HEK293T (cell line): Measurements from ENCODE around the gene ARL15.
"Not testable (repeated sequence)": the region's sequence is repeated elsewhere in the genome, so short reads cannot be mapped to it uniquely, and the experiment has no call there.

Source experiments
- CTCF ChIA-PET: fragments of 350-600 bp; formaldehyde crosslinking; extraction: SDS; loops from one replicate; lab custom pipeline; 2021; ENCODE audit warnings: antibody characterized with exemption, inconsistent platforms; lab: Yijun Ruan, JAX
- POLR2A ChIA-PET: fragments of 350-600 bp; formaldehyde crosslinking; extraction: SDS; loops from one replicate; lab custom pipeline; 2020; ENCODE audit warnings: antibody characterized with exemption, inconsistent platforms; lab: Yijun Ruan, JAX
- DNase-seq: peaks from one replicate; pipeline ENCODE4 v3.0.0; 2012; ENCODE audit warnings: mixed read lengths; ENCODE audit errors: extremely low spot score
- ARNT ChIP-seq: fragments of 450-650 bp; IDR thresholded peaks from 2 replicates; pipeline ENCODE4 v1.6.1; 2017; ENCODE audit warnings: mild to moderate bottlenecking
- BHLHE40 ChIP-seq: fragments of 450-650 bp; IDR thresholded peaks from 2 replicates; pipeline ENCODE4 v1.6.1; 2016; ENCODE audit warnings: mild to moderate bottlenecking, moderate library complexity, borderline replicate concordance
- CTBP1 ChIP-seq: fragments of 450-650 bp; IDR thresholded peaks from 2 replicates; pipeline ENCODE4 v1.6.1; 2016; ENCODE audit warnings: borderline replicate concordance
- ELF4 ChIP-seq: fragments of 450-650 bp; IDR thresholded peaks from 2 replicates; pipeline ENCODE4 v1.6.1; 2017; ENCODE audit warnings: antibody characterized with exemption
- FOXA1 ChIP-seq: fragments of 450-650 bp; IDR thresholded peaks from 2 replicates; pipeline ENCODE4 v1.6.1; 2016; ENCODE audit warnings: mild to moderate bottlenecking
- FOXK2 ChIP-seq: fragments of 450-650 bp; IDR thresholded peaks from 2 replicates; pipeline ENCODE4 v1.6.1; 2016; ENCODE audit warnings: mild to moderate bottlenecking
- FOXM1 ChIP-seq: fragments of 450-650 bp; IDR thresholded peaks from 2 replicates; pipeline ENCODE4 v1.6.1; 2017; ENCODE audit warnings: mild to moderate bottlenecking, borderline replicate concordance
- HDGF ChIP-seq: fragments of 450-650 bp; IDR thresholded peaks from 2 replicates; pipeline ENCODE4 v1.6.1; 2017; ENCODE audit warnings: antibody characterized with exemption, borderline replicate concordance
- L3MBTL2 ChIP-seq: fragments of 450-650 bp; conservative IDR thresholded peaks from 2 replicates; pipeline ENCODE4 v1.6.1; 2016; ENCODE audit warnings: mild to moderate bottlenecking
- LEF1 ChIP-seq: fragments of 450-650 bp; IDR thresholded peaks from 2 replicates; pipeline ENCODE4 v1.6.1; 2017; ENCODE audit warnings: mild to moderate bottlenecking, borderline replicate concordance
- NFRKB ChIP-seq: fragments of 450-650 bp; IDR thresholded peaks from 2 replicates; pipeline ENCODE4 v1.6.1; 2016; ENCODE audit warnings: mild to moderate bottlenecking, moderate library complexity
- SP1 ChIP-seq: fragments of 450-650 bp; IDR thresholded peaks from 2 replicates; pipeline ENCODE4 v1.6.1; 2017
- SUZ12 ChIP-seq: fragments of 450-650 bp; IDR thresholded peaks from 2 replicates; pipeline ENCODE4 v1.6.1; 2016; ENCODE audit warnings: mild to moderate bottlenecking
- TARDBP ChIP-seq: fragments of 450-650 bp; IDR thresholded peaks from 2 replicates; pipeline ENCODE4 v1.6.1; 2016
- ZNF384 ChIP-seq: fragments of 450-650 bp; IDR thresholded peaks from 2 replicates; pipeline ENCODE4 v1.6.1; 2016
- TF ChIP-seq, protein P1 (sequence below): fragments of 450-650 bp; IDR thresholded peaks from 2 replicates; pipeline ENCODE4 v1.6.1; 2016

ARL15 gene

DNA sequence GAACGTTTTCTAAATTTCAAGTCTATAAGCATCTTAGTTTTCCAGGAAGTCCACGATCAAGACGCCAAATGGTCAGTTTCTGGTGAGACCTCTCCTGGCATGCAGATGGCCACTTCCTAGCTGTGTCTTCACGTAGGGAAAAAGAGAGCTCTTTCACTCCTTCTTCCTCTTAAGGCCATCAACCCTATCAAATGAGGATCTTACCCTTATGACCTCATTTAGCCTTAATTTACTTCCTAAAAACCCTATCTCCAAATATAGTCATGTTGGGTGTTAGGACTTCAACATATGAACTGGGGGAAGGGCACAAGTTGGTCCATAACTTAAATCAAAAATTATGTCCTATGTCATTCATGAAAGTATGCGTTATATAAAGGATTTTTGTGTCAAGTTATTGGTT, 229.5 kb downstream of the ARL15 start:
- DNase-seq = no peak
- CTCF ChIA-PET = no interaction called here
- POLR2A ChIA-PET = no interaction called here
- TF ChIP-seq FOXM1 (no peak), SUZ12 (no peak), FOXK2 (no peak), ZNF384 (no peak), TARDBP (no peak), L3MBTL2 (no peak), CTBP1 (no peak), LEF1 (no peak), NFRKB (no peak), HDGF (no peak), ARNT (no peak), FOXA1 (no peak), SP1 (no peak), BHLHE40 (no peak)
- TF ChIP-seq, protein P1, sequence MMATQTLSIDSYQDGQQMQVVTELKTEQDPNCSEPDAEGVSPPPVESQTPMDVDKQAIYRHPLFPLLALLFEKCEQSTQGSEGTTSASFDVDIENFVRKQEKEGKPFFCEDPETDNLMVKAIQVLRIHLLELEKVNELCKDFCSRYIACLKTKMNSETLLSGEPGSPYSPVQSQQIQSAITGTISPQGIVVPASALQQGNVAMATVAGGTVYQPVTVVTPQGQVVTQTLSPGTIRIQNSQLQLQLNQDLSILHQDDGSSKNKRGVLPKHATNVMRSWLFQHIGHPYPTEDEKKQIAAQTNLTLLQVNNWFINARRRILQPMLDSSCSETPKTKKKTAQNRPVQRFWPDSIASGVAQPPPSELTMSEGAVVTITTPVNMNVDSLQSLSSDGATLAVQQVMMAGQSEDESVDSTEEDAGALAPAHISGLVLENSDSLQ = no peak

DNA sequence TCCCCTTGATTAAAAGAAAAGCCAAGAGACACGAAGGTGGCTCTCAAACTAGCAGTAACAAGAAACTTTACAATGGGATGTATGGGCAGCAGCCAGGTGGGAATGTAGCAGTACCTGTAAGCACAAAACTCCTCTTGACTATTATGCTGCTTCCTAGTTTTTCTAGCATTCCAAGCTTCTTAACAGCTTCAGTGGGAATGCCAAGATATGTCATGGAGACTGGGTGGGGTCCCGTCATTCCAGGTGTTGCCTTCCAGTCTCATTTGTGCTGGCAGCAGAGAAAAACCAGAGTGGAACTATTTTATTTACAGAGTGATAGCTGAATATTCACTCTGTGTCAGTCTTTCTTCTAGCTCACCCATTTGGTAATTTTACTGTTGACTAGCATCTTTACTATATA, 236.6 kb downstream of the ARL15 start:
- no peak for DNase-seq
- ChIA-PET POLR2A (no interaction called here), CTCF (no interaction called here)
- TF ChIP-seq SUZ12 (no peak), ARNT (no peak), HDGF (no peak), LEF1 (no peak), ZNF384 (no peak), CTBP1 (no peak), FOXM1 (no peak), TARDBP (no peak), NFRKB (no peak), FOXA1 (no peak), L3MBTL2 (no peak), BHLHE40 (no peak), ELF4 (no peak)
- TF ChIP-seq, protein P1 = no peak

DNA sequence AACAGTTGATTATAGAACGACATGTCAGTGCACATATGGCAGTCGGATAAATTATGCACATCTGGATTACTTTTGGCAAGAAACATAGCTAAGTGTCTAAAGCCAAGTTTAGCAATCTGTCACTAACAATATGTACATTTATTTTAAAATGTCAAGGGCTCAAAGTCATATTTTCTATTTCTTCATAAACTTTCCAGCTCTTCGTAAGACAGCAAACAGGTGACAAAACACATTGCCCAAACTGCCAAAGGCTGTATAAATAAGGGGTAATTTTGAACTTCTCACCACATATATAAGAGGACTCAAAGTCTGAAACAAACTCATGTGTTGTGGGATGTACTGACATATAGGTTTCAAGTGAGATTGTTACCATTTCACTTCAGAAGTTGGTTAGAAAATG, 237.2 kb downstream of the ARL15 start:
- no peak for DNase-seq
- ChIA-PET CTCF (no interaction called here), POLR2A (no interaction called here)
- TF ChIP-seq ELF4 (no peak), FOXK2 (no peak), FOXM1 (no peak), L3MBTL2 (no peak), TARDBP (no peak), FOXA1 (no peak), HDGF (no peak), ARNT (no peak), LEF1 (no peak), CTBP1 (no peak), SP1 (no peak), ZNF384 (no peak)
- TF ChIP-seq, protein P1 = no peak

DNA sequence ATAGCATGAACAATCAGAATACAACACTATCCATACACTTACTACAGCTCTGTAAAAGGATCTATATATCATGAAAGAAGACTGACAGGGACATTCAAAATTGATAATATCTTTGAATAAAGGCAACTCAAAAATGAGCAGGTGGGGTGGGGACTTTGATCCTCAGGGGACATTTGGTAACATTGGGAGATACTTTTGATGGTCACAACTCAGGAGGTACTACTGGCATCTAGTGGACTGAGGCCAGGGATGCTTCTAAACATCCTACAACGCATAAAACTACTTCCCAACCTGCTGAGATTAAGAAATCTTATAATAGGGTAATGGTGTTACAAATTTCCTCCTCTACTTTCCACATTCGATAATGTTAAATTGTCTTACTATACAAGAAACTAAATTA, 243.9 kb downstream of the ARL15 start:
- DNase-seq = no peak
- TF ChIP-seq TARDBP = no peak
- no peak for TF ChIP-seq SUZ12
- no peak for TF ChIP-seq FOXA1
- TF ChIP-seq FOXM1 = no peak
- no peak for TF ChIP-seq ARNT
- POLR2A ChIA-PET = no interaction called here
- CTCF ChIA-PET = no interaction called here

DNA sequence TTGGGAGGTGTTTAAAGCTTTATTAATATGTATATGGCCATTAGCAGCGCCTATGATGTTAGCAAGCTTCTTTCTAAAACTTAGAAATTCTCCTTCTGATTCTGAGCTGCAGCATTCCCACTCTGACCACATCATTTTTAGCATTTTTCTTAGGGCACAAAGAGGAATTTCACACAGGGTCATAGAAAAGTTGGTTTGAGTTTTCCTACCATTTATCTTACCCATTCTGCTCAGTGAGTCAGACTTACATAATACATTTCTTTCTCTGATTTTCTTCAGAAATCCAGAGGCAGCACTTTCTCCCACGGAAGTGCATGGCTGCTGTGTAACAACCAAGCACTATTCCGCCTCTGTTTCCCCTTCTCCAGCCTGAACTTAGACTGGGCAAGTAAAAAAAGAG, 246.6 kb downstream of the ARL15 start:
- TF ChIP-seq FOXM1 (no peak), FOXA1 (no peak), CTBP1 (no peak), NFRKB (no peak)
- no peak for DNase-seq
- POLR2A ChIA-PET = no interaction called here
- CTCF ChIA-PET = no interaction called here

DNA sequence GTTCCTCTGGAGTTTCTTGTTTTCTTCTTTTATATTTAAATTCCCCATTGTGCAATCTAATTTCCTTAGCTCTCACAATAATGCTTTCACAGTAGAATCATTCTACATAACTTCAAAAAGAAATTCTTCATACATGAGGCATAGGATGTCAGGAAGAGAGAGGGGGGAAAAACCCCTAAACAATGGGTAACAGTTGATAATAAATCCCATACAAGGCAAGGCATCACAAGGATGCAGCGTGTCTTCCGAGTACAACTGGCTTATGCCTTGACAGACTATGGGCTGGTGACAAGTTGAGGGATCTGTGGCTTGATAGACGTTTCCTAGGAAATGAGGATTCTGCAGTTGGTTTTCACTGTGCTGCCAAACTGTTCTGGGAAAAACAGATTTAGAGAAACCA, 247.4 kb downstream of the ARL15 start:
- POLR2A ChIA-PET = no interaction called here
- no peak for TF ChIP-seq ELF4
- TF ChIP-seq CTBP1 = no peak
- TF ChIP-seq ARNT = no peak
- no peak for TF ChIP-seq LEF1
- TF ChIP-seq FOXK2 = no peak
- no peak for TF ChIP-seq ZNF384
- TF ChIP-seq BHLHE40 = no peak
- TF ChIP-seq FOXM1 = no peak
- no peak for TF ChIP-seq SUZ12
- TF ChIP-seq FOXA1 = no peak
- CTCF ChIA-PET = no interaction called here
- DNase-seq = no peak

DNA sequence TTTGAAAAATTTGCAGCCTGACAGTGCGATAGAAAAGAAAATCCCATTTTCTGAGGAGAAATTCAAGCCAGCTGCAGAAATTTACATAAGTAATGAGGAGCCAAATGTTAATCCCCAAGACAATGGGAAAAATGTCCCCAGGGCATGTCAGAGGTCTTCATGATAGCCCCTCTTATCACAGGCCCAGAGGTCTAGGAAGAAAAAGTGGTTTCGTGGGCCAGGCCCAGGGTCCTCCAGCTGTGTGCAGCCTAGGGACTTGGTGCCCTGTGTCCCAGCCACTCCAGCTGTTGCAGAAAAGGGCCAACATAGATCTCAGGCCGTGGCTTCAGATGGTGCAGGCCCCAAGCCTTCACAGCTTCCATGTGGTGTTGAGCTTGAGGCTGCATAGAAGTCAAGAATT, 249.5 kb downstream of the ARL15 start:
- CTCF ChIA-PET, DNase-seq, POLR2A ChIA-PET: not testable (repeated sequence)
